Hair follicle dermal papilla cell (primary cell): ENCODE results near the gene PRR22. TPM values are rescaled to one million over a fixed set of nuclear protein-coding genes. Genes with fewer than 3 reads are reported as not detected.

Source experiments
- total RNA-seq: library from RNA; depleted of rRNA; stranded (reverse); fragments of >200 nt; gene quantifications from 2 replicates; pipeline ENCODE4 v1.2.3, GENCODE V29; 2012

PRR22 gene
- total RNA-seq: 0.49 and 1.1 TPM in 2 replicates

DNA sequence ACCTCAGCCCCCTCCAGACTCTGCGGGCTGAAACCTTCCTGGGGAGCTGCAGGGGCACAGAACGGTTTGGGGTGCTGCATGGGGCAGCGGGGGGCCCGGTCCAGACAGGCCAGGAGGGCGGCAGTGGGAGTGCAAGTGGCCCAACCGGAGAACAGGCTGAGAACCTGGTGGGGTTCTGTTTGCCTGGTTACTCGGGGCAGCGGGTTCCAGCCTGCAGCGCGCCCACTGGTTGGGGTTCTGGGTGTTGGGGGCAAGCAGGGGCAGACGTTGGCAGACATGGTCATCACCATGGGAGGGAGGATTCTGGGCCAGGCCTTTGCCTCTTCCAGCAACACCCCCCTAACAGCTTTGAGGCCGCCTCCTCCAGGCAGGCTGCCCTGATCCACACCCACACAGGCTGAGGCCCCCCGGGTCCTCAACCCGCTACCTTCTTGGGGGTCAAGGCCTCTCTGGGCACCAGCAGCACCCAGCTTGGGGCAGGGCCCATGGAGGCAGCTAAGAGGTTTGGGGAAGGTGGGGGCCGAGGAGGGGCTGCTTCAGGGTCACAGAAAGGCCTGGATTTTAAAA lies at the start of gene PRR22:
PRR22 (minus strand) TSS at position 166 of the 567 bp plus-strand sequence; CDS start at position 80, 86 bp downstream.

DNA sequence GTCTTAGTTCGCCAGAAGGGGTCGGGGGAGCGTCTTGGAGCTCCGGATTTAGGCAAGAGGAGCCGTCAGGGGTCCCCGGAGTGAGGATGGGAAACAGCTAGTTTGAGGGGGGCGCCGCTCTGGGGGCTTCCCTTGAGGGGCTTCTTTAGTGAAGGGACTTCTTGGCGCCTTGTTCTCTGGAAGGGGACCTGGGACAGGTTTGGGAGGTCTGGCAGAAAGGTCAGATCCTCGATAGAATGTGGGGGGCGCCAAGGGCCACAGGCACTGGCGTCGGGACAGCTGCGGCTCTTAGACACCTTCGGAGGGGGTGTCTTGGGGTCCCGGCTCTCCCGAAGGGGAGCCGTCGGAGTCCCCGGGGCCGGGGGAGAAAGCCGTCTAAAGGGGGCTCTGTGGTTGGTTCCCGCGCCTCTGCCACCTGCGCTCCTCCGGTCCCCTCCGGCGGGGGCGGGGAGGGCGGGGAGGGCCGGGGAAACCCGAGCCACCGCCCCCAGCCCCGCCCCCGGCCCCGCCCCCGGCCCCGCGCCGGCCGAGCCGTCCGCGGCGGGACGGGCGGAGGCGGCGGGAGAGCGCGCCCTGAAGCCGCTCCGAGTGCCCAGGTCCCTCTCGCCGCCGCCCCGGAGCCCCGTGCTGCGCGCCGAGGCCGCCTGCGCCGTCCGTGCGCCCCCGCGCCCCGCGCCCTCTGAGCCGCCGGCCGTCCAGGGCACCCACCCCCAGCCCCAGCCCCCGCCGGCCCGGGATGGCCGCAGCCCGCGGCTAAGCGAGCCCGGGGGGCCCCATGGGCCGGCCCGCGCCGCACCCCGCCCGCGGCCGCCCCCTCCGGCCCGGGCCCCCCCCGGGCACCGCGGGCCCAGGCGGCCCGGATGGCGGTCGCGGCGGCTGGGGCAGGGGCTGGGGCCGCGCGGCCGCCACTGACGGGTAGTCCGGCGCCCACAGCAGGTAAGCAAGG lies 20.2 kb upstream of the PRR22 start, which contains the start of gene NRTN:
NRTN (plus strand) TSS at position 552 of the 946 bp plus-strand sequence. CDS start 19,099 bp downstream, outside the sequence.

DNA sequence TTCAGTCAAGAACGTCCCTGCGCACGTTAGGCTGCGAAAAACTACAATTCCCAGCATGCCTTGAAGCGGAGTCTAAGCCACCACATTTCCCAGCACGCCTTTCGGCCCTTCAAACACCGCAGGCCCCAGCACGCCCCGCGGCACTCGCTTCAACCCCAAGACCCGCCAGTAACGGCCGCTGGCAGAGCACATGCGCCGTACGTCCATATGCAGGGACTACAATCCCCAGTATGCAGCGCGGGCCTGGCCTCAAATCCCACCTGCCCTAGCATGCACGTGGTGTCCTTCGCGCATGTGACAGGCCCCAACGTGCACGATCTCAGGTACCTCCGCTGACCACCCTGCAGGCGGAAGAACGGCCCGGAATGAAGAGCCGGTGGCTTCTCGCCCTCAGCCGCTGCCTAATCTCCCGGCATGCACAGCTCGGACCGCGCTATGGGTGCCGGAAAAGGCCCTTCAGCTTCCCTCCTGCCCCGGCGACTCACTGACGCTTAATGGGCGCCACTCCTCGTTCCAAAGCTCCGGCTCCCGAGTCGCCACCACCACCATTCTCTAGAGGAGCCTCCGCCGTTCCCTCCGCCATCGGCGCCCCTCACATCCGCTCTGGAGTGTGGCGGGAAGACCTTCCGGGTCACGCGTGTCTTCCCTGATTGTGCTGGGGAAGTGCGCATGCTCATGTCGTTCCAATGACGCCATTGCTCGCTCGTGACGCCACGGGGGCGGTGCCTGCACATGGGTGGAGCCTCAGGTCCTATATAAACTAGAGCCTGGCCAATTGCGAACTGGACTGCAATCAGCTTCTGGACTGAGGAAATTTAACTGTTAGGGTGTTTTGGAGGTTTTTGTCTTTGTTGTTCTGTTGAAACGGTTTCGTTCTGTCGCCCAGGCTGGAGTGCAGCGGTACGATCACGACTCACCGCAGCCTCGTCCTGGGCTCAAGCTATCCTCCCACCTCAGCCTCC lies 6.3 kb upstream of the PRR22 start, which contains the start of gene DUS3L:
DUS3L (minus strand) TSS at position 605 of the 962 bp plus-strand sequence; CDS start at position 583, 22 bp downstream.

Other genes with a start within 250 kb of the PRR22 start
- under 0.01 TPM in 2 replicates for gene TINCR, start 216.8 kb downstream of the PRR22 start, total RNA-seq
- 27.3 and 29.8 TPM in 2 replicates for gene SAFB2, start 162.0 kb downstream of the PRR22 start, total RNA-seq
- gene SAFB, start 161.7 kb downstream of the PRR22 start, total RNA-seq: 29.4 and 39.0 TPM in 2 replicates
- 24.7 and 27.2 TPM in 2 replicates for gene MICOS13, start 104.2 kb downstream of the PRR22 start, total RNA-seq
- 14.1 and 15.2 TPM in 2 replicates for gene HSD11B1L, start 103.7 kb downstream of the PRR22 start, total RNA-seq
- 142 and 198 TPM in 2 replicates for gene RPL36, start 94.5 kb downstream of the PRR22 start, total RNA-seq
- gene LONP1, start 64.6 kb downstream of the PRR22 start, total RNA-seq: 96.9 and 103 TPM in 2 replicates
- under 0.01 TPM in 1 of 2 replicates, not detected in the other for gene CATSPERD, start 64.1 kb downstream of the PRR22 start, total RNA-seq
- 26.3 and 30.7 TPM in 2 replicates for gene DUS3L, start 6.4 kb upstream of the PRR22 start, total RNA-seq
- gene NRTN, start 20.3 kb upstream of the PRR22 start, total RNA-seq: 0.16 TPM in 1 of 2 replicates, not detected in the other
- not detected in 2 replicates for gene FUT6, start 55.0 kb upstream of the PRR22 start, total RNA-seq
- not detected in 2 replicates for gene FUT3, start 66.7 kb upstream of the PRR22 start, total RNA-seq
- not detected in 2 replicates for gene FUT5, start 85.8 kb upstream of the PRR22 start, total RNA-seq
- gene NDUFA11, start 119.0 kb upstream of the PRR22 start, total RNA-seq: 184 and 238 TPM in 2 replicates
- 10.8 and 11.5 TPM in 2 replicates for gene VMAC, start 120.1 kb upstream of the PRR22 start, total RNA-seq
- 27.9 and 31.5 TPM in 2 replicates for gene CAPS, start 129.5 kb upstream of the PRR22 start, total RNA-seq
- gene RANBP3, start 193.4 kb upstream of the PRR22 start, total RNA-seq: 50.6 and 63.5 TPM in 2 replicates